ENCODE measurements around the gene DOCK8.

DOCK8 gene

GRCh38 chr9:495739-496138 lies 281.1 kb downstream of the DOCK8 start:
- no peak for DNase-seq (ENCODE audit: low read depth in 2 of 2)

GRCh38 chr9:503326-503725 lies 288.7 kb downstream of the DOCK8 start:
- DNase-seq (ENCODE audit: low read depth in 2 of 2): no peak

GRCh38 chr9:503881-504852 lies 289.5 kb downstream of the DOCK8 start, which contains the start of gene KANK1:
TSS of gene KANK1 (plus strand) at chr9:504695.
- DNase-seq (ENCODE audit: low read depth in 2 of 2): peak in 1 of 2 experiments; percentile 5

- no peak for DNase-seq (ENCODE audit: low read depth in 2 of 2)
Measured at GRCh38 chr9:504921-505740, 290.5 kb downstream of the DOCK8 start.

- DNase-seq (ENCODE audit: low read depth in 2 of 2): no peak
Measured at GRCh38 chr9:505741-506059, 291.0 kb downstream of the DOCK8 start.

- no peak for DNase-seq (ENCODE audit: low read depth in 2 of 2)
Measured at GRCh38 chr9:506281-506680, 291.6 kb downstream of the DOCK8 start.

- DNase-seq (ENCODE audit: low read depth in 2 of 2): no peak
Measured at GRCh38 chr9:511861-512260, 297.2 kb downstream of the DOCK8 start.

- DNase-seq (ENCODE audit: low read depth in 2 of 2): no peak
Measured at GRCh38 chr9:512555-513272, 298.0 kb downstream of the DOCK8 start.

Data from fibroblast of skin of left biceps (primary cell).